HG03039 (cell line): Measurements from ENCODE around the gene YPEL5.

ENCODE experiments used
- ATAC-seq: cut with Tn5 transposase; IDR thresholded peaks from one replicate; pipeline ENCODE4 v1.9.1; 2021; ENCODE audit warnings: mild to moderate bottlenecking, moderate library complexity; ENCODE audit not compliant: unreplicated experiment

The YPEL5 gene

GRCh38 chr2:30164131-30164925, 17.5 kb downstream of the YPEL5 start:
- ATAC-seq, result no peak

GRCh38 chr2:30165050-30165520, 18.3 kb downstream of the YPEL5 start:
- no peak for ATAC-seq

- no peak for ATAC-seq
These were observed 18.8 kb downstream of the YPEL5 start for GRCh38 chr2:30165617-30166016.

GRCh38 chr2:30172627-30173026, 25.8 kb downstream of the YPEL5 start:
- no peak for ATAC-seq

- no peak for ATAC-seq
These were observed 30.6 kb downstream of the YPEL5 start for GRCh38 chr2:30177440-30177839.

DNA sequence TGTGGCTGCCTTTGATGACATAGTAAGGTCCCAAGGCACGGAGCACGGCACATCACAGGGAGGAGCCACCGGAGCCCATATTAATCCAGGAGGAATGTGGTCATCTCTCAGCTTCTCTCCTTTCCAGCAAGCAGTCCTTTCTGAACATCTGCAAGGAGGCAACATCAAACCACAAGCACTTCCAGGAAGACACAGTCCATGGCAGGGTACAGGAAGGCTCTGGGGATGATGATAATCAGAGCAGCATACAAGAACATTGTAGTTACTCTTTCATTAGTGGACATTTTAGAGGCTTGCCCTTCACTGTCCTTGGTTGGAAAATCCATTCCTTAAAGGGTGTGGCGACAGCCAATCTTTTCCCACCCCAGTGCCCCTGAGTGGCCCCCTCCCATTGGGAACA, 31.1 kb downstream of the YPEL5 start:
- no peak for ATAC-seq

GRCh38 chr2:30178618-30179434, 32.0 kb downstream of the YPEL5 start:
- no peak for ATAC-seq

DNA sequence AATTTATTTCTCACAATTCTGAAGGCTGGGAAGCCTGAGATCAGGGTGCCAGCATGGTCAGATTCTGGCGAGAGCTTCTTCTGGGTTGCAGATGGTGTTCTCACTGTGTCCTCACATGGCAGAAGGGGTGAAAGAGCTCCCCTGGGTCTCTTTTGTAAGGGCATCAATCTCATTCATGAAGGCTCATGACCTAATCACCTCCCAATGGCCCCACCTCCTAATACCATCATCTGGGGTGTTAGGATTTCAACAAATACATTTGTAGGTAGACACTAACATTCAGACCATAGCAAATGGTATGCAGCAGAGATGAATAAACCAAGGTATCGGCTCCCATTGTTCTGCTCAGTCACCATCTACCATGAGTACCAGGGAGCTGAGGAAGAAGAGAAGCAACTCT, 32.7 kb downstream of the YPEL5 start:
- ATAC-seq, result no peak

DNA sequence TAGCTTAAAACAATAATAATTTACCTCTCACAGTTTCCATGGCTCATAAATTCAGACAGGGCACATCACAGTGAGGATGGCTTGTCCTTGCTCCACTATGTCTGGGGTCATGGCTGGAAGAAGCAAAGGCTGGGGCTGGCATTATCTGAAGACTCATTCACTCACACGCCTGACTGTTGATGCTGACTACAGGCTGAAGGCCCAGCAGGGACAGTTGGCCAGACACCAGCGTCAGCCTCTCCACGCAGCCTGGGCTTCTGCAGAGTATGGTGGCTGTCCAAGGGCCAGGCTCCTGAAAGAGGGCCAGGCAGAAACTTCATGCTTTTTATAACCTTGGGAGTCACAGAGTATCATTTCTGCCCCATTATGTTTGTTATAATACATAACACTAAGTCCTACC, 33.4 kb downstream of the YPEL5 start:
- no peak for ATAC-seq

- ATAC-seq, result no peak
These were observed 34.4 kb downstream of the YPEL5 start for GRCh38 chr2:30181176-30181575.

DNA sequence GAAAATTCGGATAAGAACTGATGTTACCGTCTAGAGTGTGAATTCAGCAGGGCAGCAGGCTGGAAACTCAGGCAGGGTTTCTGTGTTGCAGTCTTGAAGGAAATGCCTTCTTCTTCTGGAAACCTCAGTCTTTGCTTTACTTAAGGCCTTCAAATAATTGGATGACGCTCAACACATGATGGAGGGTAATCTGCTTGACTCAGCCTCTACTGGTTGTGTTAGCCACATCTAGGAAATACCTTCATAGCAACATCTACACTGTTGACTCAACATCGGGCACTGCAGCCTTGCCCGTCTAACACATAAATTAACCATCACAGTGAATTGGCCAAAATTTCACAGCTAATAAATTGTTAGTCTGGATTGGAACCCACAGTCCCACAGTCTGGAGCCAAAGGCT, 37.2 kb downstream of the YPEL5 start:
- no peak for ATAC-seq

DNA sequence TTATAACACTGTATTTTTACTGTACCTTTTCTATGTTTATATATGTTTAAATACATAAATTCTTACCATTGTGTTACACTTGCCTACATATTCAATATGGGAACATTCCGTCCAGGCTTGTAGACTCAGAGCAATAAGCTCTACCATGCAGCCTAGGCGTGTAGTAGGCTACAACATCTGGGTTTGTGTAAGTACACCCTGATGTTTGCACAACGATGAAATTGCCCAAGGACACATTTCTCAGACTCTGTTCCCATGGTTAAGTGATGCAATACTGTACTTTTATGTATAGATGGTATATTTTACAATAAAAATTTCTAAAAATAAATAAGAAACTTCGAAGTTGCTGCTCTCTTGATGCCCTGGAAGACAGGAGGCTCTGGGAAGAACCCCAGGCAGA, 38.4 kb downstream of the YPEL5 start:
- no peak for ATAC-seq

GRCh38 chr2:30188292-30188691, 41.5 kb downstream of the YPEL5 start:
- no peak for ATAC-seq

GRCh38 chr2:30190637-30191036, 43.8 kb downstream of the YPEL5 start:
- no peak for ATAC-seq

GRCh38 chr2:30191107-30191506, 44.3 kb downstream of the YPEL5 start:
- ATAC-seq, result no peak

- ATAC-seq, result no peak
These were observed 45.0 kb downstream of the YPEL5 start for GRCh38 chr2:30191819-30192271.

GRCh38 chr2:30192314-30192713, 45.5 kb downstream of the YPEL5 start:
- ATAC-seq, result no peak

GRCh38 chr2:30193104-30193681, 46.4 kb downstream of the YPEL5 start:
- ATAC-seq, result no peak

DNA sequence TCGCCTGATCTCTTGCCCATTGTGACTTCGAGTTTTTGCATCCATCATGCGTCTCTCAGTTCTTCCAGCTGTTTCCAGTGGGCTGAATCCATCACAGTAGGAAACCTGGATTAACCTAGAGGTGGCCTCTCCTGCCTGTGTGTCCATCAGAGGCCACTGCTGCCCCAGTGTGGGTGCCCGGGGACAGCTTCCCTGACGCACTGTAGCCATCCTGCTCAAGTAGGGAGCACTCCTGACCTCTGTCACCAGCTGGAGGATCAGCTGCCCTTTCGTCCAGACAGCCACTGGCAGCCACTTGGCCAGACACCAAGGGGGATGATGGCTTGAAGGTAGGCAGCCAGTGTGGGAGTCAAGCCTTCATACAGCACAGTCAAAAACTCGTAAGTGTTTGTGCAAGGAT, 47.6 kb downstream of the YPEL5 start:
- no peak for ATAC-seq

DNA sequence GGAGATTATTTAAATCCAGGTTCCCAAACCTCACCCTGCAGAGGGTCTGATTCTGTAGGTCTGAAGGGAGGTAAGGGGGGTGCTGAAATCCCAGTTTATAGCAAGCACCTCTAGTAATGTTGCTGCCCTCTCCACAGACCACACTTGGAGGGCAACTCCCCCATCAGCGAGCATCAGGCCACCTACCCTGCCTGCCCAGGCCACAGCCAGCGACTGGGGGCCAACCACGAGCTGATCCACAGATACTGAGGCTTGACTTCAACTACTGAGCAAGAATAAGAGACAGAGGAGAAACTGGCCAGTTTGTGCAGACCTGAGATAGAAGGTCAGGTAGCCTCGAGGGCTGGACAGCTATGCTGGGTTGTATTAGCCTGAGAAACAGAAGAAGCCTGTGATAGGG, 48.2 kb downstream of the YPEL5 start:
- no peak for ATAC-seq

GRCh38 chr2:30197570-30198192, 50.9 kb downstream of the YPEL5 start:
- no peak for ATAC-seq
